Hepatic stellate cell (primary cell): ENCODE data around the gene LMLN.
A peak's percentile ranks its signal among the peaks of the same experiment; 100 is the strongest.
"Not testable (repeated sequence)": the region's sequence is repeated elsewhere in the genome, so short reads cannot be mapped to it uniquely, and the experiment has no call there.

Experiments used
- DNase-seq: peaks from one replicate; pipeline ENCODE4 v3.0.0; 2011; ENCODE audit warnings: low spot score

The LMLN gene

DNA sequence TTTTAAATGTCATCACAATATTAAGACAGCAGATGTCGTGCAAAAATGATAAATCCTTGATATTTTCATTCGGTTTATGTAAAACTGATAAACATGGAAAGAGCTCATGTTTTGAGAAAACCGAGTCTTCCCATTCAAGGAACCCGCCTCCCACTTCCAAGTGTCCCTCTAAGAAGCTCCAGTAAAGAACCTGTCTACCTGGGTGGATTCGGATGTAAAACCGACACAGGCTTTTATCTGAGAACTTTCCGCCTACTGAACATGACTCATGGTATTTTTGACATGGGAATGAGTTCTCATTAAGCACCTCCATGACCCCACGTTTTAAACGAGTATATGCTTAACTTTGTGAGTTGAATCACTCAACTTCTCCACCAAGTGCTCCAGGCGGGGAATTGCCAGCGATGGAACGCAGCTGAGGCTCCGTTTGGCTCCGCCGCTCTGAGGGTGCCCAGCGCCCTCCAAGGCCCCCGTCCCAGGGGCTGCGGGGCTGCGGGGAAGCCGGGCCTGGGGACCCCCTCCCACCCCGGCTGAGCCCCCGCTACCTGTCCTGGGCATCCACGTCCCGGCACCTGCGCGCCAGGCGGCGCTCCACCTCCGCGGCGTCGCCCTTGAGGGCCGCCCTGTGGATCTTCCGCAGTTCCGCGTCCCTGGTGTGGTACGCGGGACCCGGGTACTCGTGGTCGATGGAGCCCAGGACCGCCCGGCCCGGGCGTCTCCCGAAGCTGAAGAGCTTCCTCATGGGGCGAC is 119.9 kb downstream of the LMLN start:
- DNase-seq, result peak; percentile 6

DNA sequence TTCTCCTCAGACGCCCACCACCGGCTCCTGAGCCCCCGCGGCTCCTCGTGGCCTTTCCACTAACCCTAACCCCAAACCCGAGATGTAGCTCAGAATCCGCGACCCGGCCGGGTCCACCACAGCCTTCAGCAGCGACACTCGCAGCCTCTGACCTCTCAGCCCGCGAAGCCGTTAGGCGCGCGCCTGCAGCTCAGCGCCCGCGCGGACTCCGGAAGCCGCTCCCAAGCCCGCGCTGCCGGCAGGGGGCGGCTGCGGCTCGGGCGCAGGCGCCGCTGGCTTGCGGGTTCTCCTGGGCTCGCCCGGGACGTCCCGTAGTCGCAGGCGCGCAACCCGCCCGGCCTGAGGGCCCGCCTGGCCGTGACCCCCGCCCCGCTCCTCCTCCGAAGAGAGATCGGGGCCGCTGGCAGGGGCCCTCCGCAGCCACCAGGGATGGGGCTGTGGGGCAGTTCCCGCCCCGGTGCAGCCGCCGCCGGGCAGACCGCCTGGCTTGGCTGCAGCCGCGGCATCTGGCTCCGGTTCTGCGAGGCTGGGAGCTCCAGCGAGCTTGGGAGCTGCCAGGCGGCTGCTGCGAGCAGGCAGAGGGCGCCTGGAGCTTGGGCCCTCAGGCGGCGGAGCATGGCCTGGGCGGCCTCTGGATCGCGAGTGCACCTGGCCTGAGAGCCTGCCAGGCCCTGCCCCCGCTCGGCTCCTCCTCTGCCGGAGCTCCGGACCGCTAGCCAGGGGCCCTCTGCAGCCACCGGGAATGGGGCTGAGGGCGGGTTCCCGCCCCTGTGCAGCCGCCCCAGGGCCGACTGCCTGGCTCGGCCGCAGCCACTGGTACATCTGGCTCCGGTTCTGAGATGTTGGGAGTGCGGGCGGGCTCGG is 120.7 kb downstream of the LMLN start:
- peak; percentile 32 for DNase-seq

DNA sequence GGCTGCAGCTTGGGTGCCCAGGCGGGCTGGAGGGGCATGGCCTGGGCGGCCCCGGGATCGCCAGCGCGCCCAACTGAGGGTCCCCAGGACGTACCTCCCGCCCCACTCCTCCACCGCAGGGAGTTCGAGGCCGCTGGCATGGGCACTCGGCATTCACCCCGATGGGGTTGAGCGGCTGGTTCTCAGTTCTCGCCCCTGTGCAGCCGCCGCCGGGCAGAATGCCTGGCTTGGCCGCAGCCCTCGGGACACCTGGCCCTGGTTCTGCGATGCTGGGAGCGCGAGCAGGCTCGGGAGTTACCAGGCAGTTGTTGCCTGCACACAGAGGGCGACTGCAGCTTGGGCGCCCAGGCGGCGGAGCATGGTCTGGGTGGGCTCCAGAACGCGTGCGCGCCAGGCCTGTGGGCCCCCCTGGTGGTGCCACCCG is 121.4 kb downstream of the LMLN start:
- DNase-seq, result no peak

DNA sequence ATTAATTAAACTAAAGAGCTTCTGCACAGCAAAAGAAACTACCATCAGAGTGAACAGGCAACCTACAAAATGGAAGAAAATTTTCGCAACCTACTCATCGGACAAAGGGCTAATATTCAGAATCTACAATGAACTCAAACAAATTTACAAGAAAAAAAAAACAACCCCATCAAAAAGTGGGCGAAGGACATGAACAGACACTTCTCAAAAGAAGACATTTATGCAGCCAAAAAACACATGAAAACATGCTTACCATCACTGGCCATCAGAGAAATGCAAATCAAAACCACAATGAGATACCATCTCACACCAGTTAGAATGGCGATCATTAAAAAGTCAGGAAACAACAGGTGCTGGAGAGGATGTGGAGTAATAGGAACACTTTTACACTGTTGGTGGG is 122.2 kb downstream of the LMLN start:
- not testable (repeated sequence) for DNase-seq

DNA sequence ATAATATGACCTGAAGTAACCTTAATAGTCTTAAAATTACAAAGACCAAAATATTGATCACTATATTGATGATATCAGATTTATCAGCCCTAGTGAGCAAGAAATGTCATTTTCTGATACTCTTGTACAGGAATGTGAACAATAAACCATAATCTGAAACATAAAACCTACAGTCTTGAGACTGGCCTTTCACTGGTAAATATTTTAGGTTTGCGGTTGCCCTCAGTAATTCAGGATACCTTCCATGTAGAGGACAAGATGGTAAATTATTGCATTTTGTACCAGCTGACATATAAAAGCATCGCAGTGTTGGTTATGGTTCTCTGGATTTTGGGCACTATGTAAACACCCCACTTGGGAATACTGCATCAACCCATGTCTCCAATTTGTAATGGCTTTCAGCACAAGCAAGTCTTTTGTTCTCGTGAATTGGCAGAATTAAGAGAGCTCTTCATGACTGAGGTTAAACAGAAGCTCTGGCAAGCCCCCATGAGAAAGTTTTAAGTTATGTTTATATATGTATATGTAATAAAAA is 128.5 kb downstream of the LMLN start:
- no peak for DNase-seq

DNA sequence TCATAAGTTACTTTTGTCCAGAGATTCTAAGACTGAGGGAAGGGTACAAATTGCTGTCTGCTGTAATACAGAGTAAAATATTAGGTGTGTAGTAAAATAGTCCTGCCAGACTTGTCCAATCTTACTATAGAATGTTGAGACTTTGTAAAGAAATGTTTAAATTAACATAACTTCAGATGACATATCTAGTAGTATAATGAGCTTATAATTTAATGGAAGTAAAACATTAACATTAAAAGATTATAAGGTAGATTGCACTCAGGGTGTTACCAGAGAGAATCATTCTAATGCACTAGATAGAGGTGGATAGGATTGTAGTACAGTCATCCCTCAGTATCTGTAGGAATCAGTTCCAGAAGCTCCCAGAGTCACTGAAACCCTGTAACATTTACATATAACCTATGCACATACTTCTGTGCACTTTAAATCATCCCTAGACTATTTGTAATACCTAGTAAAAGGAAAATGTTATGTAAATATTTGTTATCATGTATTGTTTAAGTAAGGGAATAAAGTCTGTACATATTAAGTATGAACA is 130.8 kb downstream of the LMLN start:
- no peak for DNase-seq

DNA sequence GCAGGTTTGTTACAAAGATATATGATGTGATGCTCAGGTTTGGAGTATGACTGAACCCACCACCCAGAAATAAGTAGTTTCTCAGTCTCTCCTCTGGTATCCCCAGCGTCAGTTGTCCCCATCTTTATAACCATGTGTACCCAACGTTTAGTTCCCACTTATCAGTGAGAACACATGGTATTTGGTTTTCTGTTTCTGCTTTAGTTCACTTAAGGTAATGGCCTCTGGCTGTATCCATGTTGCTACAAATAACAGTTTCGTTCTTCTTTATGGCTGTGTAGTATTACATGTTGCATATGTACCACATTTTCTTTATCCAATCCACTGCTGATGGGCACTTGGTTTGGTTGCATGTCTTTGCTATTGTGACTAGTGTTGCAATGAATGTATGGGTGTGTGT is 132.3 kb downstream of the LMLN start:
- DNase-seq, result no peak

DNA sequence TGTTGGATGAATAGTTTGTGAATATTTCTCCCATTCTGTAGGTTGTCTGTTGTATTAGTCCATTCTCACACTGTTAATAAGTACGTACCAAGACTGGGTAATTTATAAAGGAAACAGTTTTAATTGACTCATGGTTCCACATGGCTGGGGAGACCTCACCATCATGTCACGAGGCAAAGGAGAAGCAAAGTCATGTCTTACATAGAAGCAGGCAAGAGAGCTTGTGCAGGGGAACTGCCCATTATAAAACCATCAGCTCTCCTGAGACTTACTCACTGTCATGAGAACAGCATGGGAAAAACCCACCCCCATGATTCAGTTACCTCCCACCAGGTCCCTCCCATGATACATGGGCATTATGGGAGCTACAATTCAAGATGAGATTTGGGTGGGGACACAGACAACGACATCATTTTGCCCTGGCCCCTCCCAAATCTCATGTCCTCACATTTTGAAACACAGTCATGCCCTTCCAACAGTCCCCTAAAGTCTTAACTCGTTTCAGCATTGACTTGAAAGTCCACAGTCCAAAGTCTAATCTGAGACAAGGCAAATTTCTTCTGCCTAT is 133.2 kb downstream of the LMLN start:
- DNase-seq, result no peak
